Natural killer cell (primary cell): ENCODE measurements around the gene RBMS3. TPM values are rescaled to one million over a fixed set of nuclear protein-coding genes. Genes with fewer than 3 reads are reported as not detected.

ENCODE experiments used
- ATAC-seq, 3 donors: fragments of 150-1000 bp in 2 of 3; fragments of 200-7000 bp in 1 of 3; cut with Tn5 transposase; 1 replicate in 1 of 3; 2 replicates in 2 of 3; pipeline ENCODE4 v1.10.0; 2021; ENCODE audit warnings: mild to moderate bottlenecking in 2 of 3, moderate library complexity in 2 of 3
- DNase-seq, 2 donors: peaks; one replicate each; pipeline versions ENCODE4 v3.0.0 to v3.0.0-alpha.2; 2013 to 2021; ENCODE audit warnings: mixed read lengths in 1 of 2
- H3K27ac ChIP-seq: one replicate; pipeline ENCODE4 v1.5.1; 2013; ENCODE audit warnings: mild to moderate bottlenecking, low read length
- H3K27me3 ChIP-seq: one replicate; pipeline ENCODE4 v1.6.1; 2013; ENCODE audit warnings: low read length; ENCODE audit not compliant: control insufficient read depth, insufficient read depth
- H3K36me3 ChIP-seq: one replicate; pipeline ENCODE4 v1.6.1; 2013; ENCODE audit warnings: low read length; ENCODE audit not compliant: control insufficient read depth, insufficient read depth
- H3K4me1 ChIP-seq: one replicate; pipeline ENCODE4 v1.6.1; 2013; ENCODE audit warnings: low read length; ENCODE audit not compliant: control insufficient read depth, insufficient read depth
- H3K4me3 ChIP-seq: one replicate; pipeline ENCODE4 v1.5.1; 2013; ENCODE audit warnings: low read length
- H3K9me3 ChIP-seq: one replicate; pipeline ENCODE4 v1.6.1; 2013; ENCODE audit warnings: low read length; ENCODE audit not compliant: control insufficient read depth, insufficient read depth
- H3K27ac Mint-ChIP-seq, 2 donors: one replicate each; pipeline ENCODE4 v1.8.0; 2022; ENCODE audit warnings: mild to moderate bottlenecking in 2 of 2, mixed read lengths in 2 of 2, moderate library complexity in 1 of 2
- H3K27me3 Mint-ChIP-seq, 2 donors: one replicate each; pipeline ENCODE4 v1.8.0; 2022; ENCODE audit warnings: low read depth in 2 of 2, mixed read lengths in 2 of 2
- H3K36me3 Mint-ChIP-seq: one replicate; pipeline ENCODE4 v1.8.0; 2022; ENCODE audit warnings: mixed read lengths
- H3K4me1 Mint-ChIP-seq, 2 donors: one replicate each; pipeline ENCODE4 v1.8.0; 2022; ENCODE audit warnings: mixed read lengths in 2 of 2
- H3K4me3 Mint-ChIP-seq: one replicate; pipeline ENCODE4 v1.8.0; 2022; ENCODE audit warnings: mild to moderate bottlenecking, moderate library complexity, mixed read lengths
- H3K9me3 Mint-ChIP-seq, 2 donors: one replicate each; pipeline ENCODE4 v1.8.0; 2022; ENCODE audit warnings: mixed read lengths in 2 of 2
- CTCF ChIP-seq: fragments of 200-600 bp; IDR thresholded peaks from one replicate; pipeline ENCODE4 v1.8.0; 2022; ENCODE audit warnings: antibody characterized with exemption
- WGBS: methylation state at CpG from one replicate; pipeline ENCODE4 v1.1.7; 2013; ENCODE audit warnings: missing lambda C conversion rate; ENCODE audit not compliant: insufficient coverage; 5-methylcytosine and 5-hydroxymethylcytosine counted together
- intact Hi-C: fragments of 100-400 bp; cut with micrococcal nuclease; formaldehyde crosslinking; loops from one replicate; pipeline ENCODE4 v1.14.2; 2022
- total RNA-seq, 4 donors: library from RNA; stranded (reverse); fragments of 120-200 nt in 1 of 4; gene quantifications; one replicate each; pipeline versions ENCODE4 v1.2.3 to v1.2.4, GENCODE V29; 2013 to 2022

RBMS3 gene
- total RNA-seq, 3 donors from 2014 or later (not counting 1 experiment from before 2014, with no cell fraction given) = 0.16 TPM; not detected in 2

GRCh38 chr3:29977360-29977759 is 696.5 kb downstream of the RBMS3 start:
- WGBS = 69% methylated on average over 2 of the region's 2 CpGs
- Histone ChIP-seq H3K9me3 (no peaks in the 10 kb centered on the region), H3K27me3 (no peaks in the 10 kb centered on the region), H3K36me3 (no peaks in the 10 kb centered on the region), H3K27ac (no peak overlapping the region), H3K4me3 (no peak overlapping the region), H3K4me1 (no peaks in the 10 kb centered on the region)
- H3K4me3 Mint-ChIP-seq = no peak overlapping the region
- no peak for ATAC-seq
- H3K9me3 Mint-ChIP-seq = peaks cover 4 to 14% of the 10 kb centered on the region in 2 donors
- intact Hi-C loops = no loop called here
- no peak for TF ChIP-seq CTCF
- H3K27ac Mint-ChIP-seq = no peak overlapping the region
- no peaks in the 10 kb centered on the region for H3K36me3 Mint-ChIP-seq
- no peak for DNase-seq
- no peaks in the 10 kb centered on the region for H3K4me1 Mint-ChIP-seq
- H3K27me3 Mint-ChIP-seq = no peaks in the 10 kb centered on the region

- Histone ChIP-seq H3K36me3 (no peaks in the 10 kb centered on the region), H3K4me3 (no peak overlapping the region), H3K27ac (no peak overlapping the region), H3K27me3 (no peaks in the 10 kb centered on the region), H3K9me3 (no peaks in the 10 kb centered on the region), H3K4me1 (no peaks in the 10 kb centered on the region)
- intact Hi-C loops = no loop called here
- no peak for DNase-seq
- no peaks in the 10 kb centered on the region for H3K27me3 Mint-ChIP-seq
- H3K36me3 Mint-ChIP-seq = no peaks in the 10 kb centered on the region
- peaks cover 5 to 17% of the 10 kb centered on the region in 2 donors for H3K9me3 Mint-ChIP-seq
- H3K27ac Mint-ChIP-seq = no peak overlapping the region
- no peak overlapping the region for H3K4me3 Mint-ChIP-seq
- H3K4me1 Mint-ChIP-seq = no peaks in the 10 kb centered on the region
- TF ChIP-seq CTCF = no peak
- ATAC-seq = no peak
These were observed 697.2 kb downstream of the RBMS3 start for GRCh38 chr3:29978036-29978435.

- H3K27me3 Mint-ChIP-seq = no peaks in the 10 kb centered on the region
- no peaks in the 10 kb centered on the region for H3K36me3 ChIP-seq
- H3K4me1 ChIP-seq = no peaks in the 10 kb centered on the region
- peaks cover 0 to 2% of the 10 kb centered on the region in 2 donors for H3K9me3 Mint-ChIP-seq
- no peak overlapping the region for H3K4me3 ChIP-seq
- no peaks in the 10 kb centered on the region for H3K4me1 Mint-ChIP-seq
- no peaks in the 10 kb centered on the region for H3K27me3 ChIP-seq
- intact Hi-C loops = no loop called here
- no peak overlapping the region for H3K27ac ChIP-seq
- no peak for TF ChIP-seq CTCF
- H3K4me3 Mint-ChIP-seq = no peak overlapping the region
- no peaks in the 10 kb centered on the region for H3K9me3 ChIP-seq
- DNase-seq (no peak), ATAC-seq (no peak)
- H3K27ac Mint-ChIP-seq = no peak overlapping the region
- H3K36me3 Mint-ChIP-seq = no peaks in the 10 kb centered on the region
These were observed 710.3 kb downstream of the RBMS3 start for GRCh38 chr3:29991198-29991597.

GRCh38 chr3:30002797-30003196 is 721.9 kb downstream of the RBMS3 start:
- H3K27ac Mint-ChIP-seq = no peak overlapping the region
- Histone ChIP-seq H3K4me3 (no peak overlapping the region), H3K9me3 (no peaks in the 10 kb centered on the region), H3K27ac (no peak overlapping the region), H3K4me1 (no peaks in the 10 kb centered on the region), H3K27me3 (no peaks in the 10 kb centered on the region), H3K36me3 (no peaks in the 10 kb centered on the region)
- TF ChIP-seq CTCF = no peak
- intact Hi-C loops = no loop called here
- H3K27me3 Mint-ChIP-seq = no peaks in the 10 kb centered on the region
- H3K9me3 Mint-ChIP-seq = no peaks in the 10 kb centered on the region
- WGBS = 93% methylated on average over 1 of the region's 1 CpG
- H3K4me1 Mint-ChIP-seq = no peaks in the 10 kb centered on the region
- H3K36me3 Mint-ChIP-seq = no peaks in the 10 kb centered on the region
- ATAC-seq (no peak), DNase-seq (no peak)
- H3K4me3 Mint-ChIP-seq = no peak overlapping the region
